ENCODE data around the gene POLR3GL.

The POLR3GL gene

DNA sequence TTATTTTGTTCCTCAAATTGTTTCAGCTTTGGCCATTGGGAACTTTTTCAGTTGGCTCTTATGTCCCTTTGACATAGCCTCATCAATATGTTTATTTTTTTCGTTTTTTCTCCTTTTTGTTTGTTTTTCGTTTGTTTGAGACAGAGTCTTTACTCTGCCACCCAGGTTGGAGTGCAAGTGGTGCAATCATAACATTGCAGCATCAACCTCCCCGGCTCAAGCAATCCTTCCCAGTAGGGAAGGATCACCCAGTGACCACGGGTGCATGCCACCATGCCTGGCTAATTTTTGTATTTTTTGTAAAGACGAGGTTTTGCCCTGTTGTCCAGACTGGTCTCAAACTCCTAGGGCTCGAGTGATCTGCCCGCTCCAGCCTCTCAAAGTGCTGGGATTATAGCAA, 8.1 kb downstream of the POLR3GL start:
- no peak for DNase-seq

- no peak for DNase-seq
Measured at GRCh38 chr1:145974721-145975120, 10.2 kb downstream of the POLR3GL start.

GRCh38 chr1:145975216-145975615, 10.7 kb downstream of the POLR3GL start:
- DNase-seq = no peak

DNA sequence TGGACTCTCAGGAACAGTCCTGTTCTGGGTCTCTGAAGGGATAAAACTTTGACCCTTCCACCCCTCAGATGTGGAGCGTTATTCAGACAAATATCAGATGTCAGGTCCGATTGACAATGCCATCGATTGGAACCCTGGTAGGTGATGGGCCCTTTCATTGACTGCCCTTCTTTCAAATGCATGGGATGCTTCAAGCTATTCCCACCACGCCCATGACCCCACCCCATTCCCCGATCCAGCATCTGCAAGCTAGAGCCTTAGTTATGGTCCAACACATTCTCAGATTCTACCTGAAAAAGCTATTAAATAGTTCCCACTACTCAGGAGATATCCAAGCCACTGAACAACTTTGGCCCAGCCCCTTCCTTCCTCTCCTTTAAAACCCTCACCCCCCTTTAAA, 12.5 kb downstream of the POLR3GL start:
- no peak for DNase-seq

- peak in 51 of 56 donors; percentile 6 to 87 (median 48) for DNase-seq
Measured at GRCh38 chr1:145977486-145978470, 13.3 kb downstream of the POLR3GL start.

- DNase-seq = no peak
Measured at GRCh38 chr1:145978471-145978853, 14.0 kb downstream of the POLR3GL start.

DNA sequence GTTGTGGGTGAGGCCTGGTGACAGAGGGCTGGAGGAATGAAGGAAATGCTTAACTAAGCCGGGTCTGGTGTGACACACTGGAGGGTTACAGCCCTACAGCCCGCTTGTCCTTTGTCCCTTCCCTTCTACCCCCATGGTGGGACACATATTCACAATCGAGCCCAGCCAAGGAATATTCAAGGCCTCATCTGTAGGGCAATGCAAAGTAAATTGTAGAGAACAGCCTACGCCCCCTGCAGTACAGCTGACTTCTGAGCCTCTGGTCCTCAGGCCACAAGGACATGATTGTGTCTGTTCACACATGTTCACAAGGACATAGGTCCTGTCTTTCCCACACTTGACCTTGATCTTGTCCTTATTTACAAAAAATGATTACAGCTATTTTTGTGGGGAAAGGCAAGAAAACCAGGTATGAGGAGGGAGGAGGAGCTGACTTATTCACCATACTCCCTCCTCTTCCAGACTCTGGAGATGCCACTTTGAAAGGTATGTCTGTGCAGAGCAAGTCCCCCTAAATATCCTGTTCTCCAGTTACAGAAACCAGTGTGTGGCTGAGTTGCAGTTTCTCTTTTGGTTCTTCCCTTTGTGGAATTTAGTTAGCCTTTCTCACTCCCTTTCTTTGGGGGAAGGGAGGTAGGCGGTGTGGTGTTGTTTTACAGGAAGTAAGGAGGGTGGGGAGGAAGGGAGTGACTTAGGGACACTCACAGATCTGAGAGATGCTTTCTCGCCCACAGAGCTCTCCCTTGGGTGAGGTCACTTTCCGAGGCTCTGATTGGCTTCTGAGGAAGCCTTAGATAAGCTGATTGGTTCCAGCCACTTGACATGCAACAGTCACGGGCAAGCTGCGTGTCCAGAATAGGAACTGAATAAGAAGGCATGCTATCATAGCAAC, 14.6 kb downstream of the POLR3GL start:
- DNase-seq = peak; percentile 20 to 94 (median 83)

DNA sequence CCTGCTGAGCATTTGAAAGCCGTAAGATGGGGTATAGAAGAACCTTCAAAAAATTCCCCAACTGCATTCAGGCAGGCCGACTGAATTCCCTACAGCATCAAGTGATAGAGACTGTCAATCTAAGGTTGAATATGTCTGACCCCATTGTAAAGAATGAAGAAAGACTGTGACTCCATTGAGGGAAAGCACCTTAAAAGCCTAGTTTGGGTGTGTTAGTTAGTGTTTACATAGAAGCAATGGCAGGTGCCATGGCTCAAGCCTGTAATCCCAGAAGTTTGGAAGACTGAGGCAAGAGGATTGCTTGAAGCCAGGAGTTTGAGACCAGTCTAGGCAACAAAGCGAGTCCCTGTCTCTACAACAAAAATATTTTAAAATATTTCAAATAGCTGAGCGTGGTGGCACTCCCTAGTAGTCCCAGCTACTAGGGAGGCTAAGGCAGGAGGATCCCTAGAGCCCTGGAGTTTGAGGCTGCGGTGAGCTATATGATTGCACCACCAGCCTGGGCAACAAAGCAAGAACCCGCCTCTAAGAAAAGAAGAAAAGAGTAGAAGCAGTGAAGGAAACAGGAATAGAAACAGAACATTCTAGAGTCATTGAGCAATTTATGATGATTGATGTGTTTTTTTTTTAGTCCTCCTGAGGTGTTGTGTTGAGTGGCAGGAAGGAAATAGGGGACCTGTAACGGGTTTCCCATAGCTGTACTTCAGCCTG, 15.4 kb downstream of the POLR3GL start:
- DNase-seq = no peak

GRCh38 chr1:145980457-145980994, 16.0 kb downstream of the POLR3GL start:
- no peak for DNase-seq

DNA sequence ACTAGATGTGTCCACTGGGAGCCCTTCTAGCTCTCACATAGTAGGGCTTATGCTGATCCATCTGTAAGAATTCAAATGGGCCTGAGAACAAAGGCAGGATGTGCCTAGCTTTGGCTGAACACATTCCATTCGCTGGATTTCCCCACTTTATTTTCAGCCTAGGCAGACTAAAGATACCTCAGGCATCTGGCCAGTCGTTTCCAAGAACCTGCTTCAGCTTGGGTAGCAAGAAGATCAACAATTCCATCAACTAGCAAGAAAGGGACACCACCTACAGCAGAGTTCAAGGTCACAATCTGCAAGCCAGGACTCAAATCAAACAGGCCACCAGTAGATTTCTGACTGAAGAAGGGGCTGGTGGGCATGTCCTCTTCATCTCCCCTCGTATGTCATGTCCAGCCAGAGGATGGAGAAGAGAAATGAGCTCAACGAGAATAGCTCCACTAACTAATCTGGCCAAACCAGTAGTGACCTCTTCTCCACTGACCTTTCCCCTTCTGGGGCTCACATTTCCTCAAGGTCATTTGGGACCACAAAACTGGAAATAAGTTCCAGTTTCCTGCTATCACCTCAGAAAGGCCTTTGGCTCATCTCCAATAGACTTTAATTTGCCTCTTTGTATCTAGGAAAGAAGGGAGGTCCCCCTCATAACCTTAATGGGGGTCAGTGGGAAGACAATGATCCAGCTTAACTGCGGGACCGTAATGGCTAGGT, 17.7 kb downstream of the POLR3GL start:
- no peak for DNase-seq

DNA sequence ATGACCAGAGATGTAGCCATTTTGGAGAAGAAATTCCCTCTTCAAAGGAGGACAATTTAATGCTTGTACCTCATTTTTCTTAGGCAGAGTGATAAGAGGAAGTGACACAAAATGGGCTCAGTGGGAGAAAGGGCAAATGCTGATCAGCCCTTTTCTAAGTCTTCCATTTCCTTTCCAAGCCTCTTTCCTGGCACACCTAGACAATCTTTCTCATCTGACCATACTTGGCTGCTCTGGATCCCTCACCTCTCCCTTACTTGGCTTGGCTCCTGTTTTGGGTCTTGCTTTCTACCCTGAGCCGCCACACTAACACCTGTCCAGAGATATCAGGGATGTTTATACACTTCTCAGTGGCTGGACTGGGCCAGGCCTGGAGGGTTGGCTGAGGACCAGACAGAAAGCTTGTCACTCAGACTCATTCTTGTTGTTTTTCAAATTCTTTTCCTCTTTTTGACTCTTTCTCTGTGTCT, 18.8 kb downstream of the POLR3GL start:
- DNase-seq = no peak

DNA sequence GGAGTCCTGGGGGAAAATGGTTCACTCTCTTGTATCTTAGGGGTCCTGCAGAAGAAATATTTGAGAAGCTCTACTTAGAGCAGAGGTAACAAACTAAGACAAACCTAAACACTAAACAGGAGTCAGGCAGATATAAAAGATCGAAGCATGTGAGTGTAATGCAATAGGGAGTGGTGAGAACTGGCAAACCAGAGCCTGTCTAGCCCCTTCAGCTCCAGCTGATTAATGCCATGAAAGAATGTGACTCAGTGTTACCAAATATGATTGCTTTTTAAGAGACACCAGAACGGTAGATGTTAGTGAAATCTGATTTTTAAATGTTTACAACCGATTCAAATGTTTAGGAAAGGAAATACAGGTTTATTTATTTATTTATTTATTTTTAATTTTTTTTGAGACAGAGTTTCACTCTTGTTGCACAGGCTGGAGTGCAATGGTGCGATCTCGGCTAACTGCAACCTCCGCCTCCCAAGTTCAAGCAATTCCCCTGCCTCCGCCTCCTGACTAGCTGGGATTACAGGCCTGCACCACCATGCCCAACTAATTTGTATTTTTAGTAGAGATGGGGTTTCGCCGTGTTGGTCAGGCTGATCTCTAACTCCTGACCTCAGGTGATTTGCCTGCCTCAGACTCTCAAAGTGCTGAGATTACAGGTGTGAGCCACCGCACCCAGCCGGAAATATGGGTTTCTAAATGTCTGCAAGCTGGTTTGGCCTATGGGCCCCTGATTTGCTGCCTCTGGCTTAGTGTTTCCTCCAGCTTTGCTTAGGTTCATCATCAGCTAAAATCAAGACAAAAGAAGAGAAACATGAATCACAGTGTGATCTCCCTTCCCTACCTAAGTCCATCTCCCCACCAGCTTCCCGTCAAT, 19.7 kb downstream of the POLR3GL start:
- no peak for DNase-seq

- no peak for DNase-seq
Measured at GRCh38 chr1:145985129-145985501, 20.6 kb downstream of the POLR3GL start.

- no peak for DNase-seq
Measured at GRCh38 chr1:145985502-145986439, 21.3 kb downstream of the POLR3GL start.

DNA sequence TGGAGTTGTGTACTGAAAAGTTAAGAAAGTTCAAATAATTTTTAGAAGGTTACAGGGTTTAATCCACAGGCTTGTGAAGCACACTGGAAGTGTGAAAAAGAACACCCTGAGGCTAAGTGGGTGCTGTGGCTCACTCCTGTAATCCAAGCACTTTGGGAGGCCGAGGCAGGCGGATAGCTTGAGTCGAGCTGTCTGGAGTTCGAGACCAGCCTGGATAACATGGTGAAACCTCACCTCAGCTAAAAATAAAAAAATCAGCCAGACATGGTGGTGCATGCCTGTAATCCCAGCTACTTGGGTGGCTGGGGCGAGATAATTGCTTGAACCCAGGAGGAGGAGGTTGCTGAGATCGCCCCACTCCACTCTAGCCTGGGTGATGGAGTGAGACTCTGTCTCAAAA, 22.1 kb downstream of the POLR3GL start:
- no peak for DNase-seq

GRCh38 chr1:145987926-145988325, 23.4 kb downstream of the POLR3GL start:
- no peak for DNase-seq

- DNase-seq = no peak
Measured at GRCh38 chr1:145988773-145989172, 24.3 kb downstream of the POLR3GL start.

DNA sequence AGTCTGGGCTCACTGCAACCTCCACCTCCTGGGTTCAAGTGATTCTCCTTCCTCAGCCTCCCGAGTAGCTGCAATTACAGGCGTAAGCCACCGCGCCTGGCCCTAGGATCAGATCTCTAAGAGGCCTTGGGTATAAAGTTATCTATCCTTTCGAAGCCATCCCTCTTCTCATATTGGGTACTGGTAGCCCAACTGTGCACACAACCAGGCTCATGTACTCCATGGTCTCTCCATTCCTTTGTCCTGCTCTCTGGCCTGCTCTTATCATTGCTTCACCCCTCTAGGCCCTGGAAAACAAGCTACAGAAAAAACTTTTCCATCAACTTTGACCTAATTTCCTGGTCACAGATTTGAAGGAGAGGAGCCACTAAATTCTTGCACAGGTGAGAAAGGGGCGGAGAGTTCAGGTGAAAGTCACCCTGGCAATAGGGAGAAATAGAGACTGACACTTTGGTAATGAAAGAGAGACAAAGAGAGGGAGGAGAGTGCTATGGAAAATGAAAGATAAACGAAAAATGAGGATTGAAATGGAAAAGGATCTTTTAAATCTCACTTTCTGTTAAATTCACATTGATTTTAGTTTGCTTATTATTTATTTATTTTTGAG, 25.9 kb downstream of the POLR3GL start:
- DNase-seq = no peak
